HG03378 (cell line): ENCODE data around the gene PCDHGA12.
"Not testable (repeated sequence)": the region's sequence is repeated elsewhere in the genome, so short reads cannot be mapped to it uniquely, and the experiment has no call there.

ENCODE experiments used
- ATAC-seq: cut with Tn5 transposase; IDR thresholded peaks from one replicate; pipeline ENCODE4 v1.9.1; 2021; ENCODE audit warnings: mild to moderate bottlenecking, moderate library complexity; ENCODE audit not compliant: unreplicated experiment

Gene PCDHGA12

GRCh38 chr5:141430332-141431113, at the start of gene PCDHGA12:
TSS of gene PCDHGA12 (plus strand) at chr5:141430507. CDS start at chr5:141430760, 253 bp downstream.
- ATAC-seq: peak; percentile 93

DNA sequence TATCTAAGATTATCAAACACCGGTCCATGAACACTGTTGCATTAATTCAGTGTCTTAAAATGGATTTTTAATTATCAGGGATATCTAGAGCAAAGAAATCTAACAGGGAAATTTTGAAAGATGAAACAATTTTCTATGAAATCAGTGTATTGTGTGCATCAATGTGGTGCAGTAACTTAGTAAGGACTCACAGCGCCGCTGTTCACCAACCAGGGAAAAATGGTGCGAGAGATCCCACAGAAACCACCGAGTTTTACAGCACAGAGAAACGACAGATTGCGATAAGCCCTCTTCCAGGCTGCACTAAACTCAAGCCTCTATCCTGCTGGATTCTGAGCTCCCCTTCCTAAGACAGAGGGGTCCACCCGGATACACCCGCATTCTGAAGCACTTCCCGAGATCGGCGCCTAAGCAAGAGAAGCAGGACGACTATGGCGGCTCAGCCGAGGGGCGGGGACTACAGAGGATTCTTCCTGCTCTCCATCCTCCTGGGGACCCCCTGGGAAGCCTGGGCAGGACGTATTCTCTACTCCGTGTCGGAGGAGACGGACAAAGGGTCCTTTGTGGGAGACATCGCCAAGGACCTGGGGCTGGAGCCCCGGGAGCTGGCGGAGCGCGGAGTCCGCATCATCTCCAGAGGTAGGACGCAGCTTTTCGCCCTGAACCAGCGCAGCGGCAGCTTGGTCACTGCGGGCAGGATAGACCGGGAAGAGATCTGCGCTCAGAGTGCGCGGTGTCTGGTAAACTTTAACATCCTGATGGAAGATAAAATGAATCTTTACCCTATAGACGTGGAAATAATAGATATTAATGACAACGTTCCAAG, 47.6 kb upstream of the PCDHGA12 start, which contains the start of gene PCDHGA7:
Gene PCDHGA7, plus strand, starts transcription at position 274 of the 826 bp plus-strand sequence. Its CDS starts 158 bp downstream, at position 432.
- no peak for ATAC-seq

- no peak for ATAC-seq
Measured at GRCh38 chr5:141383345-141383744, 47.0 kb upstream of the PCDHGA12 start.

GRCh38 chr5:141384471-141385267, 45.6 kb upstream of the PCDHGA12 start:
- ATAC-seq: no peak

GRCh38 chr5:141387557-141388311, 42.6 kb upstream of the PCDHGA12 start, which contains the start of gene PCDHGB4:
TSS of gene PCDHGB4 (plus strand) at chr5:141387698. CDS start at chr5:141387885, 187 bp downstream.
- ATAC-seq: peak; percentile 54

GRCh38 chr5:141388661-141389060, 41.6 kb upstream of the PCDHGA12 start:
- no peak for ATAC-seq

DNA sequence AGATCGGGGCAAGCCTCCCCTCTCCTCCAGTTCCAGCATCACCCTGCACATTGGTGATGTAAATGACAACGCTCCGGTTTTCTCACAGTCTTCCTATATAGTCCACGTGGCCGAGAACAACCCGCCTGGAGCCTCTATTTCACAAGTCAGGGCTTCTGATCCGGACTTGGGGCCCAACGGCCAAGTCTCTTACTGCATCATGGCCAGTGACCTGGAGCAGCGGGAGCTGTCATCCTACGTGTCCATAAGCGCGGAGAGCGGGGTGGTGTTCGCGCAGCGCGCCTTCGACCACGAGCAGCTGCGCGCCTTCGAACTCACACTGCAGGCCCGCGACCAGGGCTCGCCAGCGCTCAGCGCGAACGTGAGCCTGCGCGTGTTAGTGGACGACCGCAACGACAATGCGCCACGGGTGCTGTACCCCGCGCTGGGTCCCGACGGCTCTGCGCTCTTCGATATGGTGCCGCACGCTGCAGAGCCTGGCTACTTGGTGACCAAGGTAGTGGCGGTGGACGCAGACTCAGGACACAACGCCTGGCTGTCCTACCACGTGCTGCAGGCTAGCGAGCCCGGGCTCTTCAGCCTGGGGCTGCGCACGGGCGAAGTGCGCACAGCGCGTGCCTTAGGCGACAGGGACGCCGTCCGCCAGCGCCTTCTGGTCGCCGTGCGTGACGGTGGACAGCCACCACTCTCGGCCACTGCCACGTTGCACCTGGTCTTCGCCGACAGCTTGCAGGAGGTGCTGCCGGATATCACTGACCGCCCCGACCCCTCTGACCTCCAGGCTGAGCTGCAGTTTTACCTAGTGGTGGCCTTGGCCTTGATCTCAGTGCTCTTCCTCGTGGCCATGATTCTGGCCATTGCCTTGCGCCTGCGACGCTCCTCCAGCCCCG, 40.9 kb upstream of the PCDHGA12 start:
- no peak for ATAC-seq

DNA sequence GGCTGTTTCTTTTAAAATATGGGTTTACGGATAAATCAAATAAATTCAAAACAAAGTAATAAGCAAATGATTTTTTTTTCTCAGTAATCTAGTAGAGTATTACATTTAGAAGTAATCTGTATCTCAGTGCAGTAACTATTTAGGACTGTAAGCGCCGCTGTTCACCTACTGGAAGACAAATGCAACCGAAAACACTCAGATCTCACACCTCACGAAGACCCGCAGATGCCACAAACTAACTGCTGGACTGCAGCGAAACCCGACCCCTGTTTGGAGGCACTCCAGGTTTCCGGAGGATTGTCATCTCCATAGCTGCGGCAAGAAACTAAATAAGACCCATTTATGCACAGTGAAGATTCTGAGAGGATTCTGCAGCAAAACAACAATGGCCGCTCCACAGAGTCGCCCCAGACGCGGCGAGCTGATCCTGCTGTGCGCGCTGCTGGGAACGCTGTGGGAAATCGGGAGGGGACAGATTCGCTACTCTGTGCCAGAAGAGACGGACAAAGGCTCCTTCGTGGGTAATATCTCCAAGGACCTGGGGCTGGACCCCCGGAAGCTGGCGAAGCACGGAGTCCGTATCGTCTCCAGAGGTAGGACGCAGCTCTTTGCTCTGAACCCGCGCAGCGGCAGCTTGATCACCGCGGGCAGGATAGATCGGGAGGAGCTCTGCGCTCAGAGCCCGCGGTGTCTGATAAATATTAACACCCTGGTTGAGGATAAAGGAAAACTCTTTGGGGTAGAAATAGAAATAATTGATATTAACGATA, 37.7 kb upstream of the PCDHGA12 start, which contains the start of gene PCDHGA8:
Gene PCDHGA8, plus strand, starts transcription at position 205 of the 770 bp plus-strand sequence. Its CDS starts 181 bp downstream, at position 386.
- no peak for ATAC-seq

- ATAC-seq: no peak
Measured at GRCh38 chr5:141393267-141393666, 37.0 kb upstream of the PCDHGA12 start.

GRCh38 chr5:141394401-141395187, 35.7 kb upstream of the PCDHGA12 start:
- ATAC-seq: not testable (repeated sequence)

DNA sequence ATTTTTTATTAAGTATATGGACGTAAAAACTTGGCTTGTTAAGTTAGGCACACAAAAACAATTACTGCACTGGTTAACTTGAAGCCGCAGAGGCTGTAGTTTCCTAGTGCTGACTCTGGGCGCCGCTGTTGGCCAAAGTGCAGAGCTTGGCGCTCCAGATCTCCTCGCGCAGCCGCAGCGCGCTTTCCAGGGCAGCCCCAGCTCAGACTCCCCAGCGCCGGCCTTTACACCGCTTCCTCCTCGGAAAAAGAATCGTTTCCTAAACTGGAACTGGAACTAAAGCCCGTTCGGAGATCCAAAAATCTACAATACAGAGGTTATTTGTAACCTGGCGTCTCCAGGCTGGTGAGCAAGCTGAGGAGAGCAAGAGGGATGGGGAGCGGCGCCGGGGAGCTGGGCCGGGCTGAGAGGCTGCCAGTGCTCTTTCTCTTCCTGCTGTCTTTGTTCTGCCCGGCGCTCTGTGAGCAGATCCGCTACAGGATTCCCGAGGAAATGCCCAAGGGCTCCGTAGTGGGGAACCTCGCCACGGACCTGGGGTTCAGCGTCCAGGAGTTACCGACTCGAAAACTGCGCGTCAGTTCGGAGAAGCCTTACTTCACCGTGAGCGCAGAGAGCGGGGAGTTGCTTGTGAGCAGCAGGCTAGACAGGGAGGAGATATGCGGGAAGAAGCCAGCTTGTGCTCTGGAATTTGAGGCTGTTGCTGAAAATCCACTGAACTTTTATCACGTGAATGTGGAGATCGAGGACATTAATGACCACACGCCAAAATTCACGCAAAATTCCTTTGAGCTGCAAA, 32.4 kb upstream of the PCDHGA12 start, which contains the start of gene PCDHGB5:
Gene PCDHGB5, plus strand, starts transcription at position 192 of the 796 bp plus-strand sequence. Its CDS starts 181 bp downstream, at position 373.
- peak; percentile 93 for ATAC-seq

DNA sequence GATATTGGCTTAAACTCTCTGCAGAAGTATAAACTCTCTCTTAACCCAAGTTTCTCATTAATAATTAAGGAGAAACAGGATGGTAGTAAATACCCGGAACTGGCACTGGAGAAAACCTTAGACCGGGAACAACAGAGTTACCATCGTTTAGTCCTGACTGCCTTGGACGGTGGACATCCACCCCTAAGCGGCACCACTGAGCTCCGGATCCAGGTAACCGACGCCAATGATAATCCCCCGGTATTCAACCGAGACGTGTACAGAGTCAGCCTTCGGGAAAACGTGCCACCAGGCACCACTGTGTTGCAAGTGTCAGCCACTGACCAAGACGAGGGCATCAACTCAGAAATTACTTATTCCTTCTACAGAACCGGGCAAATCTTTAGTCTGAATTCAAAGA, 31.7 kb upstream of the PCDHGA12 start:
- ATAC-seq: no peak

GRCh38 chr5:141399555-141400258, 30.6 kb upstream of the PCDHGA12 start:
- no peak for ATAC-seq

- no peak for ATAC-seq
Measured at GRCh38 chr5:141402553-141403243, 27.6 kb upstream of the PCDHGA12 start, which contains the start of gene PCDHGA9. TSS of gene PCDHGA9 (plus strand) at chr5:141402778. CDS start at chr5:141402953, 175 bp downstream.

DNA sequence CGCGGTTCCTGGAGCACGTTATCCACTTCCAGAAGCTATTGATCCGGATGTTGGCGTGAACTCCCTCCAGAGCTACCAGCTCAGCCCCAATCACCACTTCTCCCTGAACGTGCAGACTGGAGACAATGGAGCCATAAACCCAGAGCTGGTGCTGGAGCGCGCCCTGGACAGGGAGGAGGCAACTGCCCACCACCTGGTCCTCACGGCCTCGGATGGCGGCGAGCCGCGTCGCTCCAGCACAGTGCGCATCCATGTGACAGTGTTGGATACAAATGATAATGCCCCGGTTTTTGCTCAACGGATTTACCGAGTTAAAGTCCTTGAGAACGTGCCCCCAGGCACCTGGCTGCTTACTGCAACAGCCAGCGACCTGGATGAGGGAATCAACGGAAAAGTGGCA, 26.9 kb upstream of the PCDHGA12 start:
- no peak for ATAC-seq
